Epithelial cell of alveolus of lung (primary cell): Measurements from ENCODE around the gene PSMD6. TPM values are rescaled to one million over a fixed set of nuclear protein-coding genes. Genes with fewer than 3 reads are reported as not detected.

Experiments used
- total RNA-seq: library from RNA; depleted of rRNA; stranded (reverse); fragments of >200 nt; gene quantifications from 2 replicates; pipeline ENCODE4 v1.2.1, GENCODE V29; 2015

PSMD6 gene
- total RNA-seq: 80.1 and 83.7 TPM in 2 replicates

DNA sequence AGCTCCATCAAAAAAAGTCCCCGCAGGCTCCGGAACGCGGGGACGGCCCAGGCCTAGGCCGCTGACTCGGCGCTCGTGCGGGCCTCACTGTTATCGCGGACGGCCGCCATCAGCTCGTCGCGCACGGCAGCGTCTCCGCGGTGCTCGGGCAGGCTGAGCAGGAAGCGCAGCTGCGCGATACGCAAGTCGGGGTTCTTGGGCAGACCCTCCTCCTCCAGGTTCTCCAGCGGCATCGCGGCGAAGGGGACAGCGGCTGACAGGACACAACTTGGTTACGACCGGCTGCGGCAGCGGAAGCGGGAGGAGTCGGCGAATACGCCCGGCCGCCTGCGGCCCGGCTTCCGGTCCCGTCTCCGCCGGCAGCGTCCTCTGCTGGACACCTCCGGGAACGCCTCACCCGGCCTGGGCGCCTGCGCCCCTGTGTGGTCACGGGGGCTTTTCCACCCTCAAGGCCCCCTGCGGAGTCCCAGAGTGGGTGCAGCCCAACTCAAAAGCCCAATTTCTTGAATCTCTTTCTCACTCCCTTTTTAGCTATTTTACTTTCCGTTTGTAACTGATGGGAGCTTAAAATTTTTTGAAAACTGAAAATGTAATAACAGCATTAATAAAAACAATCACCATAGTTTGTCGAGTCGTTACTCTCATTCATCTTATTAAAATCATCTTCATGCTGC lies at the start of gene PSMD6:
Gene PSMD6, minus strand, starts transcription at position 308 of the 674 bp plus-strand sequence. Its CDS starts 75 bp downstream, at position 233.

Other genes with a start within 250 kb of the PSMD6 start
- not detected in 2 replicates for gene C3orf49, start 204.2 kb downstream of the PSMD6 start, total RNA-seq
- gene THOC7, start 159.7 kb downstream of the PSMD6 start, total RNA-seq: 50.0 and 65.3 TPM in 2 replicates
- 4.0 and 16.6 TPM in 2 replicates for gene ATXN7, start 159.6 kb downstream of the PSMD6 start, total RNA-seq
- gene SCAANT1, start 111.1 kb downstream of the PSMD6 start, total RNA-seq: not detected in 2 replicates
- gene PRICKLE2, start 202.0 kb upstream of the PSMD6 start, total RNA-seq: 26.1 and 42.9 TPM in 2 replicates